Epithelial cell of proximal tubule (primary cell): Measurements from ENCODE around the gene TUG1. TPM values are rescaled to one million over a fixed set of nuclear protein-coding genes. Genes with fewer than 3 reads are reported as not detected.

Experiments
- DNase-seq: peaks from one replicate; pipeline ENCODE4 v3.0.0-alpha.2; 2011; ENCODE audit warnings: low read depth
- H3K4me3 ChIP-seq: 2 replicates; pipeline ENCODE4 v1.5.1; 2011; ENCODE audit warnings: low read depth, mild to moderate bottlenecking, low read length
- CTCF ChIP-seq: conservative IDR thresholded peaks from 2 replicates; pipeline ENCODE4 v1.5.1; 2012; ENCODE audit warnings: low read depth, mild to moderate bottlenecking, low read length
- total RNA-seq: library from RNA; depleted of rRNA; stranded (reverse); fragments of >200 nt; gene quantifications from 2 replicates; pipeline ENCODE4 v1.2.3, GENCODE V29; 2015

Gene TUG1
- total RNA-seq, 1 donor from 2014 or later = 29.8 TPM

- TF ChIP-seq CTCF = no peak
- DNase-seq = no peak
- H3K4me3 ChIP-seq = no peak overlapping the region
These were observed 27.4 kb downstream of the TUG1 start for GRCh38 chr22:30996462-30996861.

GRCh38 chr22:30998329-30998728 is 29.3 kb downstream of the TUG1 start:
- no peak for TF ChIP-seq CTCF
- no peak overlapping the region for H3K4me3 ChIP-seq
- DNase-seq = no peak

- no peak for DNase-seq
- no peak for TF ChIP-seq CTCF
- H3K4me3 ChIP-seq = no peak overlapping the region
These were observed 32.2 kb downstream of the TUG1 start for GRCh38 chr22:31001124-31001770.

- H3K4me3 ChIP-seq = no peak overlapping the region
- DNase-seq = no peak
- TF ChIP-seq CTCF = no peak
These were observed 36.5 kb downstream of the TUG1 start for GRCh38 chr22:31005535-31005934.

GRCh38 chr22:31019191-31019930 is 50.3 kb downstream of the TUG1 start:
- no peak for DNase-seq
- no peak for TF ChIP-seq CTCF

GRCh38 chr22:31020334-31020733 is 51.3 kb downstream of the TUG1 start:
- DNase-seq = no peak
- H3K4me3 ChIP-seq = no peak overlapping the region
- TF ChIP-seq CTCF = no peak

More at GRCh38 chr22:31019191-31019930, 50.3 kb downstream of the TUG1 start:
- no peak overlapping the region for H3K4me3 ChIP-seq
